Activated T-cell treated with anti-CD3 and anti-CD28 coated beads, Interleukin-2, amount 50 U/mL, for 72 hours (primary cell): ENCODE results near the gene PPP1R37. TPM values are rescaled to one million over a fixed set of nuclear protein-coding genes. Genes with fewer than 3 reads are reported as not detected.

Experiments
- ATAC-seq, 2 donors: fragments of 150-1000 bp; cut with Tn5 transposase; replicated peaks in 1 of 2; 2 replicates each; pipeline ENCODE4 v1.10.0; 2021; ENCODE audit warnings: moderate library complexity in 2 of 2, mild to moderate bottlenecking in 1 of 2
- DNase-seq, 2 donors: peaks; one replicate each; pipeline ENCODE4 v3.0.0; 2021 to 2022; ENCODE audit warnings: mixed read lengths in 1 of 2
- H3K27ac Mint-ChIP-seq: one replicate; pipeline ENCODE4 v1.8.0; 2022; ENCODE audit warnings: mild to moderate bottlenecking, moderate library complexity, mixed read lengths
- H3K27me3 Mint-ChIP-seq: one replicate; pipeline ENCODE4 v1.8.0; 2022; ENCODE audit warnings: low read depth, mixed read lengths
- H3K36me3 Mint-ChIP-seq, 2 donors: one replicate each; pipeline ENCODE4 v1.8.0; 2022; ENCODE audit warnings: mixed read lengths in 2 of 2, mild to moderate bottlenecking in 1 of 2; ENCODE audit not compliant: insufficient read depth in 2 of 2
- H3K4me1 Mint-ChIP-seq: one replicate; pipeline ENCODE4 v1.8.0; 2022; ENCODE audit warnings: low read depth, mixed read lengths
- H3K4me3 Mint-ChIP-seq, 2 donors: one replicate each; pipeline ENCODE4 v1.8.0; 2022; ENCODE audit warnings: mild to moderate bottlenecking in 2 of 2, mixed read lengths in 2 of 2, moderate library complexity in 2 of 2
- H3K9me3 Mint-ChIP-seq, 2 donors: one replicate each; pipeline ENCODE4 v1.8.0; 2022; ENCODE audit warnings: mixed read lengths in 2 of 2
- total RNA-seq, 2 donors: library from RNA; stranded (reverse); gene quantifications; one replicate each; pipeline ENCODE4 v1.2.3, GENCODE V29; 2022

Gene PPP1R37
- total RNA-seq, 2 donors from 2014 or later, result 11.8 to 17.3 TPM

- DNase-seq, result no peak
- no peak for ATAC-seq
- Mint-ChIP-seq H3K4me3 (no peak overlapping the region), H3K27ac (no peak overlapping the region), H3K9me3 (no peaks in the 10 kb centered on the region), H3K36me3 (no peaks in the 10 kb centered on the region), H3K27me3 (no peaks in the 10 kb centered on the region), H3K4me1 (peaks cover 13% of the 10 kb centered on the region)
Measured at GRCh38 chr19:45130888-45131615, 38.1 kb downstream of the PPP1R37 start.

DNA sequence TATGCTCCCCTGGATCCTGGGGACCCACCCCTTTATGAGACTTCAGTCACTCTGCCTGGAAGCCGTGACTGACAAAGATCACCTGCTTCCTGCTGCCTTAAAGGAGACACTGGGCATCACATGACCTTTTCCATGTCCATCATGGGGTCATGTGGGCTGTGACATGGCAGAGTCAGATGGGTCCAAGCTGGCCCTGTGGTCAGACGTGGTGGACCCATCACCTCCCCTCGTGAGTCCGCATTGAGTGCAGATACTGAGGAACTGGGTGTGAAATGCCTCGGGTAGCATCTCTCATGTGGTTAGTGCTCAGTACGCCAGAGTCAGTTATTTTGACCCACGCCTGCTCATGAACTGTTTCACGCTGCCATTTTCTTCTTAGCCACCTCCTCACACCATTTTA is 40.7 kb downstream of the PPP1R37 start:
- no peak for DNase-seq
- Mint-ChIP-seq H3K27me3 (no peaks in the 10 kb centered on the region), H3K27ac (no peak overlapping the region), H3K36me3 (no peaks in the 10 kb centered on the region), H3K4me1 (no peaks in the 10 kb centered on the region), H3K9me3 (no peaks in the 10 kb centered on the region), H3K4me3 (no peak overlapping the region)
- ATAC-seq, result no peak

DNA sequence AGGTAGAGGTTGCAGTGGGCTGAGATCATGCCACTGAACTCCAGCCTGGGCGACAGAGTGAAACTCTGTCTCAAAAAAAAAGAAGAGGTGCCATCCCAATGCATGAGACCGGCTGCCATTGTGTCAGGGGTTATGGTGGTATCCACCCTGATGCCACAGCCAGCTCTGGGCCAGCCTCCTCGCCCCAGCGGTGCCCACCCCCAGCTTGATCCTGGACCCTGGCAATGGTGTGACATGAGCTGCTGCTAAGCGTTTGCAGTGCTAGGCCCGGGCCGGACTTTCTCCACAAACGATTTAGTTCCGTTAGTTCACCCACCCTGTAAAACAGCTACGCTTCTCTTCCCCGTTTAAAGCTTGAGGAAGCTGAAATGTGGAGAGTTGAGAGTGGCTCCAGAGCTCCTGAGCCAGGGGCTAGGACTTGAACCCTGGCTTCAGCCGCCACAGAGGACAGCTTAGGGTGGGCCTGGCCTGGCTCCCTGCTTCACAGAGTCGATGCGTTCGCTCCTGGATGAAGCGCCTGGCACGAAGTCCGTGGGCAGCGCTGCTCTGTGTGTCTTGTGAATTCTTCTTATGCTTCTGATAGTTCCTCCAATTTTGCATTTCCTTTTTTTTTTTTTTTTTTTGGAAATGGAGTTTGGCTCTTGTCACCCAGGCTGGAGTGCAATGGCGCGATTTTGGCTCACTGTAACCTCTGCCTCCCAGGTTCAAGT is 42.4 kb downstream of the PPP1R37 start:
- Mint-ChIP-seq H3K27me3 (no peaks in the 10 kb centered on the region), H3K4me3 (no peak overlapping the region), H3K36me3 (no peaks in the 10 kb centered on the region), H3K9me3 (no peaks in the 10 kb centered on the region), H3K4me1 (no peaks in the 10 kb centered on the region), H3K27ac (no peak overlapping the region)
- ATAC-seq (no peak), DNase-seq (no peak)

DNA sequence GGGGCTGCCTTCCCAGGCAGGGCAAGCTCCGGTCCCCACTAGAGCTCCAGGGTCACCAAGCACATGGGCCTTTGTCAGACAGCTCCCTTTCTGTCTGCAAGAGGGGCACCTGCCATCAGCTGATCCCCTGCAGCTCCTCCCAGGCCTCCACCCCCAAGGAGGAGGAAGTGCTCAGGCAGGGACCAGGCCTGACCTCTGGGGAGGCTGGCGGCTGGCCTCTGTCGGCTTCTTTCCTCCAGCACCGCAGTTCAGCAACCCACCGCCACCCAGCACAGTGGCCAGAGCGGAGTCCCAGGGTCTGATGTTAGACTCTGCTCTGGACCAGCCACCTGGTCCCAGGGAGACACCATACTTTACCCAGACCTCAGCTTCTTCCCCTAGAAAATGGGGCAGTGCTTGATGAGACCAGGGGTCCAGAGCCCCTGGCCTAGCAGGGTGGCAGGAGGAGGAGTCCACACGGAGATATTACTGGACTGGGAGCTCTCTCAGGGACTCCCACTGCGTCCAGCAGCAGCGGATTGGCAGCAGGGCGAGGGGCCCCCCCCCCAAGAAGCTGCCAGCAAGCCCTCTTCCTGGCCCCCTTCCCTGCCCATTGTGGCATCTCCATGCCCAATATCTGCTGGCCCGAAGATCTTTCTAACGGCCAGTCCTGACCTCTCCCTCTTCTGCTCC is 43.7 kb downstream of the PPP1R37 start:
- ATAC-seq (no peak), DNase-seq (no peak)
- Mint-ChIP-seq H3K4me1 (no peaks in the 10 kb centered on the region), H3K4me3 (no peak overlapping the region), H3K27me3 (no peaks in the 10 kb centered on the region), H3K9me3 (no peaks in the 10 kb centered on the region), H3K27ac (no peak overlapping the region), H3K36me3 (no peaks in the 10 kb centered on the region)

GRCh38 chr19:45137179-45137761 is 44.3 kb downstream of the PPP1R37 start:
- H3K4me3 Mint-ChIP-seq, result no peak overlapping the region
- H3K4me1 Mint-ChIP-seq, result no peaks in the 10 kb centered on the region
- H3K9me3 Mint-ChIP-seq, result no peaks in the 10 kb centered on the region
- no peaks in the 10 kb centered on the region for H3K36me3 Mint-ChIP-seq
- no peaks in the 10 kb centered on the region for H3K27me3 Mint-ChIP-seq
- DNase-seq (no peak), ATAC-seq (no peak)
- no peak overlapping the region for H3K27ac Mint-ChIP-seq

GRCh38 chr19:45138303-45138751 is 45.3 kb downstream of the PPP1R37 start:
- H3K36me3 Mint-ChIP-seq, result no peaks in the 10 kb centered on the region
- no peak overlapping the region for H3K27ac Mint-ChIP-seq
- ATAC-seq, result no peak

DNA sequence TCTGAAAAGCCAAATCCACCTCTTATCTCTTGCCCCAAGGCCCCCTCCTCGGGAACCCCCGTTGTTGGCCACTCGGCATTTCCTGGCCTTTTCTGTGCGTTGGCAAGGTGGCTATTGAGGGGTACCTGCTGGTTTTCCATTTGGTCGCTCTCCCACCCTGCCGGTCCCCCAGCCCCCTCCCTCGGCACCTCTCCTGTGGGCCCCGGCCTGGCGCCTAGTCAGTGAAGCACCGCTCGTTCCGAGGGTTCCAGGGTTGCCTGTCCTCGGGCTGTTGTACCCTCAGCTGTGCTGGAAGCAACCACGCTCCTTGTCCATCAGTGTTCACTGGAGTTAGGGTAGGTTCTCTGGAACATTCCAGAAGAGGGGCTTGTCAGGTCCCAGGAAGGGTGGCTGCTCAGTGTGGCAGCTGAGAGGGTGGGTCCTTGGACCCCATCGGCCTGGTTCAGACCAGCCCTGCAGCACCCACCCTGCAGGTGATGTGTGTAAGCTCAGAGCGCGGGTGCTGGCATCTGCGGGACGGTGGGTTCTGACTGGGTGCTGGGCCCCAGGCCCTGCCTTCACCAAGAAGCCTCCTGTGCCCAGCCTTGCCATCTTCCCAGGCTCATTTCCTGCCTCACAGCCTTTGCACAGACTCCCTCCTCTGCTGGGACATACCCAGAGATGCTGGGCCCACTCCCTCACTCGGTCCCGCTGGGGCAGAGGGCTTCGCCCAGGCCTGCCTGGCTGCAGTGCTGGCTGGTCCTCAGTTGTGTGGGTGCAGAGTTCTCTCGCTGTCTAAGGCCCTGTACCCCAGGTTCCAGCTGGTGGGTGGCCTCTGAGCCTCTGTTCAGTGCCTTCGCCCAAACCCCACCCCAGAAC is 46.5 kb downstream of the PPP1R37 start:
- no peaks in the 10 kb centered on the region for H3K27me3 Mint-ChIP-seq
- H3K4me1 Mint-ChIP-seq, result peaks cover 8% of the 10 kb centered on the region
- DNase-seq (no peak), ATAC-seq (no peak)
- no peak overlapping the region for H3K27ac Mint-ChIP-seq
- H3K36me3 Mint-ChIP-seq, result no peaks in the 10 kb centered on the region
- no peak overlapping the region for H3K4me3 Mint-ChIP-seq
- no peaks in the 10 kb centered on the region for H3K9me3 Mint-ChIP-seq

More at GRCh38 chr19:45138303-45138751, 45.3 kb downstream of the PPP1R37 start:
- no peaks in the 10 kb centered on the region for H3K27me3 Mint-ChIP-seq
- H3K4me1 Mint-ChIP-seq, result peaks cover 8% of the 10 kb centered on the region
- no peaks in the 10 kb centered on the region for H3K9me3 Mint-ChIP-seq
- H3K4me3 Mint-ChIP-seq, result no peak overlapping the region
- no peak for DNase-seq

DNA sequence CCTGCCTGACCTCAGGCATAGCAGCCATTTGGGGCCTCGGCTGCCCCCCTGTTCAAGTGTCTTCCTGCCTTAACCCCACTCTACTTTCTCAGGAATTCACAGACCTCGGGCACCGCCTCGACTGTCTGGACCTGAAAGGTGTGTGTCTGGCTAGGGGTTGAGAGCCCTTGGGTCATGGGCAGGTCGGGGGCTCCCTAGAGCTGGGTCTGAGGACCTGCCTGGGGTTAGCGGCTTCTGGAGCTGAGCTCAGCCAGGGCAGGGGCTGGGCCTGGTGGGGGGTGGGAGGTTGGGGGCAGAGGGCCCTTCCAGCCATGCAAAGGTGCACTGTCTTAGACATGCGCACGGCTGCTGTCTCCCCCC is 47.1 kb downstream of the PPP1R37 start:
- Mint-ChIP-seq H3K4me3 (no peak overlapping the region), H3K27ac (no peak overlapping the region), H3K4me1 (peaks cover 8% of the 10 kb centered on the region), H3K36me3 (no peaks in the 10 kb centered on the region), H3K27me3 (no peaks in the 10 kb centered on the region), H3K9me3 (no peaks in the 10 kb centered on the region)
- DNase-seq, result no peak
- ATAC-seq, result no peak

DNA sequence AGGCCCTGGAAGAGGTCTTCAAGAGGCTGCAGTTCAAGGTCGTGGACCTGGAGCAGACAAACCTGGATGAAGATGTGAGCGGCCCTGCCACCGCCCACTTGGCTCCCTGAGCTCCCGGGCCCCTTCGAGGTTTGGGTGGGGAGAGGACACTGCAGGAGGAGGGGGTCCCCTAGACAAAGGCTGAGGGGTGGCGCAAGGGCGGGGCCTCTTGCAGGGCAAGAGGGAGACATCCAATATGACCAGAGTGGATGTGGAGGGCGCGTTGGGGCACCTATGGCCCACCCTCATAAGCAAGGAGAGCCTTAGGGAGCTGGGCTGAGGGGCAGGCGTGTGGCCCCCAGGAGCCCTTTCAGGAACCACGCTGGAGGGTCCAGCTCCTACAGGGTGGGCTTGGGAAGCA is 47.6 kb downstream of the PPP1R37 start:
- H3K4me3 Mint-ChIP-seq, result no peak overlapping the region
- H3K36me3 Mint-ChIP-seq, result no peaks in the 10 kb centered on the region
- H3K4me1 Mint-ChIP-seq, result peaks cover 8% of the 10 kb centered on the region
- ATAC-seq (no peak), DNase-seq (no peak)
- no peaks in the 10 kb centered on the region for H3K9me3 Mint-ChIP-seq
- no peak overlapping the region for H3K27ac Mint-ChIP-seq
- no peaks in the 10 kb centered on the region for H3K27me3 Mint-ChIP-seq

DNA sequence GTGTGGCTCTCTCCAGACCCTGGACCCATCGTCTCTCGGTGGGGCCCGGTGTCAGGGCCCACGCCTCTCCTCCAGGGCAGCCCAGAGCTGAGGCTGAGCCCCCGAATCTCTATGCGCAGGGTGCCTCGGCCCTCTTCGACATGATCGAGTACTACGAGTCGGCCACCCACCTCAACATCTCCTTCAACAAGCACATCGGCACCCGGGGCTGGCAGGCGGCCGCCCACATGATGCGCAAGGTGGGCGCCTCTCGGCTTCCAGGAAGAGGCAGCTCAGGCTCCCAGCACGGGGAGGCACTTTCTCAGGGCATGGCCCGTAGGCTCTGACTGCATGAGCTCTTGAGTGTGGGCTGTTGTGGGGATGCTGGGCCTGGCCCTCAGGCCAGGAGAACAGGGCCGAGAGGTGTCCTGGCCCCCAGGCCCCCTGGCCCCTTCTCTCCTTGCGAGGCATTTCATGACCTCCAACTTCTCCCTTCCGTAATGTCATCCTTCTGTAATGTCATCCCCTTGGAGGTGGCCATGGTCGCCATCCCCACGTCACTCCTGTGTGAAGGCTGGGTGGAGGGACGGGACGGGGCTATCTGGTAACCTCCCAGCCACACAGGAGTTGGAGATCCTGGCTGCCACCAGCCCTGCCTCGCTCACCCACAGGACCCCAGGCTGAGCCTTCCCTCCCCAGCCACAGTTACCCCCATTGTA is 48.4 kb downstream of the PPP1R37 start:
- DNase-seq, result no peak
- Mint-ChIP-seq H3K4me3 (no peak overlapping the region), H3K9me3 (no peaks in the 10 kb centered on the region), H3K4me1 (peaks cover 8% of the 10 kb centered on the region), H3K36me3 (no peaks in the 10 kb centered on the region), H3K27ac (no peak overlapping the region), H3K27me3 (no peaks in the 10 kb centered on the region)
- ATAC-seq, result no peak

- Mint-ChIP-seq H3K4me1 (peaks cover 8% of the 10 kb centered on the region), H3K27me3 (no peaks in the 10 kb centered on the region), H3K9me3 (no peaks in the 10 kb centered on the region), H3K4me3 (no peak overlapping the region), H3K27ac (no peak overlapping the region), H3K36me3 (no peaks in the 10 kb centered on the region)
- ATAC-seq (no peak), DNase-seq (no peak)
Measured at GRCh38 chr19:45142016-45142725, 49.2 kb downstream of the PPP1R37 start.

GRCh38 chr19:45142726-45143110 is 49.7 kb downstream of the PPP1R37 start:
- DNase-seq, result no peak
- no peaks in the 10 kb centered on the region for H3K36me3 Mint-ChIP-seq
- no peaks in the 10 kb centered on the region for H3K27me3 Mint-ChIP-seq
- peaks cover 8% of the 10 kb centered on the region for H3K4me1 Mint-ChIP-seq
- H3K9me3 Mint-ChIP-seq, result no peaks in the 10 kb centered on the region
- no peak overlapping the region for H3K27ac Mint-ChIP-seq
- no peak overlapping the region for H3K4me3 Mint-ChIP-seq
- no peak for ATAC-seq
